VCaP (cell line): ENCODE data around the gene ABCA4.
A peak's percentile ranks its signal among the peaks of the same experiment; 100 is the strongest.
"Not testable (repeated sequence)": the region's sequence is repeated elsewhere in the genome, so short reads cannot be mapped to it uniquely, and the experiment has no call there.

Experiments used
- H3K27ac ChIP-seq: fragments of 450-650 bp; 2 replicates; pipeline ENCODE4 v1.5.1; 2017
- CTCF ChIP-seq: fragments of 450-650 bp; conservative IDR thresholded peaks from 2 replicates; pipeline ENCODE4 v1.5.1; 2017; ENCODE audit warnings: mild to moderate bottlenecking, moderate library complexity

Gene ABCA4

GRCh38 chr1:93992190-93992589 lies 128.8 kb downstream of the ABCA4 start:
- TF ChIP-seq CTCF = no peak
- no peak overlapping the region for H3K27ac ChIP-seq

GRCh38 chr1:93991271-93991670 lies 129.7 kb downstream of the ABCA4 start:
- H3K27ac ChIP-seq = no peak overlapping the region
- TF ChIP-seq CTCF = no peak

GRCh38 chr1:93990477-93990876 lies 130.5 kb downstream of the ABCA4 start:
- not testable (repeated sequence) for H3K27ac ChIP-seq

- H3K27ac ChIP-seq = no peak overlapping the region
- no peak for TF ChIP-seq CTCF
Observed at GRCh38 chr1:93990010-93990409, 130.9 kb downstream of the ABCA4 start.

- no peak for TF ChIP-seq CTCF
- no peak overlapping the region for H3K27ac ChIP-seq
Observed at GRCh38 chr1:93989601-93990000, 131.3 kb downstream of the ABCA4 start.

- H3K27ac ChIP-seq = no peak overlapping the region
Observed at GRCh38 chr1:93988634-93989350, 132.2 kb downstream of the ABCA4 start.

GRCh38 chr1:93981274-93981667 lies 139.7 kb downstream of the ABCA4 start:
- no peak for TF ChIP-seq CTCF
- no peak overlapping the region for H3K27ac ChIP-seq

More at GRCh38 chr1:93988634-93989350, 132.2 kb downstream of the ABCA4 start:
- no peak for TF ChIP-seq CTCF

- peak overlapping the region; percentile 5; the same call in 1 of the 2 replicates for H3K27ac ChIP-seq
- TF ChIP-seq CTCF = peak; percentile 32; the same call in 1 of the 2 replicates
Observed at GRCh38 chr1:93980320-93981273, 140.4 kb downstream of the ABCA4 start.
